BE2C (cell line): Measurements from ENCODE around the gene GNAQ.
"Not testable (repeated sequence)": the region's sequence is repeated elsewhere in the genome, so short reads cannot be mapped to it uniquely, and the experiment has no call there.

Source experiments
- DNase-seq: peaks from one replicate; pipeline ENCODE4 v3.0.0-alpha.2; 2020
- H3K27me3 ChIP-seq: fragments of 250-450 bp; sonication (Bioruptor Pico); 2 replicates; pipeline ENCODE4 v1.5.1; 2020; ENCODE audit warnings: mild to moderate bottlenecking
- H3K36me3 ChIP-seq: fragments of 250-450 bp; sonication (Bioruptor Pico); 2 replicates; pipeline ENCODE4 v1.5.1; 2020; ENCODE audit warnings: mild to moderate bottlenecking
- H3K4me1 ChIP-seq: fragments of 250-450 bp; sonication (Bioruptor Pico); 2 replicates; pipeline ENCODE4 v1.5.1; 2020
- H3K4me3 ChIP-seq: 2 replicates; pipeline ENCODE4 v1.5.1; 2011; ENCODE audit warnings: low read depth, low read length
- H3K9me3 ChIP-seq: fragments of 250-450 bp; sonication (Bioruptor Pico); 2 replicates; pipeline ENCODE4 v1.5.1; 2020
- CTCF ChIP-seq: IDR thresholded peaks from 2 replicates; pipeline ENCODE4 v1.5.1; 2012; ENCODE audit warnings: mild to moderate bottlenecking, low read depth, low read length

GNAQ gene

GRCh38 chr9:77882294-77882693 is 149.3 kb downstream of the GNAQ start:
- no peak for DNase-seq
- Histone ChIP-seq H3K9me3 (no peaks in the 10 kb centered on the region), H3K27me3 (no peaks in the 10 kb centered on the region), H3K4me1 (peaks cover 8% of the 10 kb centered on the region), H3K36me3 (no peaks in the 10 kb centered on the region), H3K4me3 (no peak overlapping the region)
- no peak for TF ChIP-seq CTCF

- H3K4me1 ChIP-seq = peaks cover 14% of the 10 kb centered on the region
- H3K9me3 ChIP-seq, DNase-seq, H3K4me3 ChIP-seq, H3K27me3 ChIP-seq, H3K36me3 ChIP-seq: not testable (repeated sequence)
Observed at GRCh38 chr9:77881634-77882033, 150.0 kb downstream of the GNAQ start.

GRCh38 chr9:77881111-77881510 is 150.5 kb downstream of the GNAQ start:
- Histone ChIP-seq H3K36me3 (no peaks in the 10 kb centered on the region), H3K4me3 (no peak overlapping the region), H3K4me1 (peaks cover 19% of the 10 kb centered on the region), H3K9me3 (no peaks in the 10 kb centered on the region), H3K27me3 (no peaks in the 10 kb centered on the region)
- DNase-seq = no peak
- TF ChIP-seq CTCF = no peak

GRCh38 chr9:77879437-77879943 is 152.1 kb downstream of the GNAQ start:
- H3K27me3 ChIP-seq = no peaks in the 10 kb centered on the region
- H3K9me3 ChIP-seq = no peaks in the 10 kb centered on the region
- H3K4me1 ChIP-seq = peaks cover 24% of the 10 kb centered on the region
- H3K36me3 ChIP-seq = no peaks in the 10 kb centered on the region
- no peak for TF ChIP-seq CTCF
- no peak overlapping the region for H3K4me3 ChIP-seq
- DNase-seq = no peak

- not testable (repeated sequence) for H3K9me3 ChIP-seq, DNase-seq, H3K36me3 ChIP-seq, H3K27me3 ChIP-seq, H3K4me3 ChIP-seq
- H3K4me1 ChIP-seq = peaks cover 17% of the 10 kb centered on the region
Observed at GRCh38 chr9:77878793-77879192, 152.8 kb downstream of the GNAQ start.

GRCh38 chr9:77877976-77878375 is 153.6 kb downstream of the GNAQ start:
- no peaks in the 10 kb centered on the region for H3K36me3 ChIP-seq
- TF ChIP-seq CTCF = no peak

GRCh38 chr9:77876590-77876989 is 155.0 kb downstream of the GNAQ start:
- Histone ChIP-seq H3K4me1 (peaks cover 17% of the 10 kb centered on the region), H3K36me3 (no peaks in the 10 kb centered on the region), H3K27me3 (no peaks in the 10 kb centered on the region), H3K4me3 (no peak overlapping the region), H3K9me3 (no peaks in the 10 kb centered on the region)
- no peak for TF ChIP-seq CTCF
- DNase-seq = no peak

More at GRCh38 chr9:77877976-77878375, 153.6 kb downstream of the GNAQ start:
- Histone ChIP-seq H3K27me3 (no peaks in the 10 kb centered on the region), H3K9me3 (no peaks in the 10 kb centered on the region), H3K4me1 (peaks cover 17% of the 10 kb centered on the region), H3K4me3 (no peak overlapping the region)
- no peak for DNase-seq
